H1 (cell line): ENCODE data around the gene CCR2.

Experiments
- CHD2 ChIP-seq: IDR thresholded peaks from 2 replicates; pipeline ENCODE4 v1.6.1; 2012; ENCODE audit warnings: low read length, improper control_type of control experiment
- CTCF ChIP-seq, 3 experiments: IDR thresholded peaks; 1 replicate in 2 of 3; 2 replicates in 1 of 3; pipeline versions ENCODE4 v1.5.1 to v1.6.1; 2011; ENCODE audit warnings: low read length in 3 of 3, mild to moderate bottlenecking in 3 of 3, inconsistent platforms in 2 of 3, low read depth in 1 of 3, moderate library complexity in 1 of 3; ENCODE audit not compliant: insufficient read depth in 1 of 3; ENCODE audit errors: control extremely low read depth in 1 of 3
- EP300 ChIP-seq, 2 experiments: IDR thresholded peaks; 1 replicate in 1 of 2; 2 replicates in 1 of 2; pipeline ENCODE4 v1.6.1; 2011 to 2012; ENCODE audit warnings: low read depth in 2 of 2, low read length in 2 of 2, mild to moderate bottlenecking in 2 of 2, borderline replicate concordance in 1 of 2, inconsistent platforms in 1 of 2, moderate library complexity in 1 of 2
- HDAC2 ChIP-seq, 2 experiments: fragments of 300-600 bp in 1 of 2; sonication (generic) in 1 of 2; IDR thresholded peaks; 2 replicates each; pipeline ENCODE4 v1.6.1; 2011 to 2012; ENCODE audit warnings: low read depth in 2 of 2, low read length in 2 of 2, mild to moderate bottlenecking in 2 of 2, moderate library complexity in 2 of 2, borderline replicate concordance in 1 of 2, inconsistent platforms in 1 of 2
- MAX ChIP-seq: IDR thresholded peaks from 2 replicates; pipeline ENCODE4 v1.6.1; 2012; ENCODE audit warnings: inconsistent platforms
- SRF ChIP-seq: IDR thresholded peaks from 2 replicates; pipeline ENCODE4 v1.6.1; 2011; ENCODE audit warnings: mild to moderate bottlenecking, low read depth, low read length, moderate library complexity
- SUZ12 ChIP-seq: fragments of 200-600 bp; sonication (generic); IDR thresholded peaks from 2 replicates; pipeline ENCODE4 v1.6.1; 2012; ENCODE audit warnings: mild to moderate bottlenecking, inconsistent platforms, low read length, moderate library complexity, mixed read lengths

- no peak for TF ChIP-seq SUZ12
- TF ChIP-seq CTCF (IDR thresholded peaks at IDR 0.05; ENCODE audit: control extremely low read depth in 1 of 3, insufficient read depth in 1 of 3, low read depth in 1 of 3, low read length in 3 of 3), result no peak
- no peak for TF ChIP-seq HDAC2 (IDR thresholded peaks at IDR 0.05; ENCODE audit: borderline replicate concordance in 1 of 2, low read depth in 2 of 2, low read length in 2 of 2)
- no peak for TF ChIP-seq SRF
- TF ChIP-seq MAX, result no peak
- no peak for TF ChIP-seq EP300 (IDR thresholded peaks at IDR 0.05; ENCODE audit: borderline replicate concordance in 1 of 2, low read depth in 2 of 2, low read length in 2 of 2)
- no peak for TF ChIP-seq CHD2
Observed at GRCh38 chr3:46324036-46324435, 29.9 kb upstream of the CCR2 start.
